BJ (cell line): Measurements from ENCODE around the gene STK39. TPM values are rescaled to one million over a fixed set of nuclear protein-coding genes. Genes with fewer than 3 reads are reported as not detected.

Source experiments
- CTCF ChIA-PET: fragments of 350-600 bp; formaldehyde crosslinking; extraction: SDS; loops from one replicate; lab custom pipeline; 2021; ENCODE audit warnings: antibody characterized with exemption, inconsistent platforms; lab: Yijun Ruan, JAX
- POLR2A ChIA-PET: fragments of 300-600 bp; sonication (Branson Sonifier 250); formaldehyde crosslinking; extraction: SDS; loops from one replicate; lab custom pipeline; 2021; ENCODE audit warnings: antibody characterized with exemption; lab: Charles Lee
- DNase-seq: peaks from one replicate; pipeline ENCODE4 v3.0.0-alpha.2; 2011; ENCODE audit warnings: low read depth
- H3K27me3 ChIP-seq: 2 replicates; pipeline ENCODE4 v1.6.0; 2011; ENCODE audit warnings: low read length; ENCODE audit not compliant: control insufficient read depth, insufficient read depth
- H3K36me3 ChIP-seq: 2 replicates; pipeline ENCODE4 v1.5.1; 2011; ENCODE audit warnings: low read length; ENCODE audit not compliant: control insufficient read depth, insufficient read depth
- H3K4me3 ChIP-seq: 2 replicates; pipeline ENCODE4 v1.5.1; 2011; ENCODE audit warnings: low read depth, mild to moderate bottlenecking, control low read depth, low read length
- polyA plus RNA-seq: library from polyadenylated mRNA; depleted of rRNA; stranded (reverse); fragments of >200 nt; gene quantifications from 2 replicates; pipeline ENCODE4 v1.2.3, GENCODE V29; 2011
- TF ChIP-seq, protein P1 (sequence below): IDR thresholded peaks from 2 replicates; pipeline ENCODE4 v1.5.1; 2011; ENCODE audit warnings: low read depth, mild to moderate bottlenecking, control low read depth, inconsistent platforms, low read length, moderate library complexity; ENCODE audit not compliant: insufficient read depth

The STK39 gene
- polyA plus RNA-seq, 1 experiment: 7.6 TPM

DNA sequence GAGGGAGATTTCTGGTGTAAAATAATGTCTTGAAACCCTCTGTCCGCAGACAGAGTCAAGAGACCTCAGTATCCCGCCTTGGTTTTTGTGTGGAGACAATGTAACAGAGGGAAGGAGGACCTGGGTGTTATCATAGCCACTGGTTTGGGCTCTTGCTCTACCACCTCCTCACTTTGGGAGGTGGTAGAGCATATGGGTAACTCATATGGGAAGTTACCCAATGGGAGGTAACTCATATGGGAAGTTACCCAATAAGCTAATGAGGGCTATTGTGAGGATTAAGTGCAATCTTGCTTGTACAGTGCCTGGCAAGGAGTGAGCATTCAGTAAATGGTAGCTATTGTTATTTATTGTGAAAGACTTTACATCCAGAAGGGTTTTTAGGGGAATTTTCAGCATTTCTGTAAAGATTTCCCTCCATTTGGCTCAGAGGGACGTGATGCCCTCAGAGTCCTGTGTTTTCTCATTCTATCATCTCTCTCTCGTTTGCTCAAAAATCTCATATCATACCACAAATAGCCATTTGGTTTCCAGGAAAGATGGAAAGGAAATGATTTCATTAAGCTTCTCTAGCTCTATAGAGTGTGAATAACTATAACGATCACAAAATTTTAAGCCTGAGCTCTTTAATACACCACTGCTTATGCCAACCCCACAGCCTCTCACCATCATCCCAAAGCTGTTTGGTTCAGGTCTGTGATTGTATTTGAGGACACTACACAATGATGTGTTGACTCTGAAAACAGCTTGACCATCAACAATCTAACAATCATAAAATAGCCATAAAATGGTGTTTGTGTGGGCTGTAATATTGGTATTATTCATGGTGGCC is 307.7 kb downstream of the STK39 start:
- ChIA-PET CTCF (interaction anchor here (0.7 kb wide), 1 partner anchor 14 kb away, joined by 3 read pairs; no protein-coding TSS in a partner anchor), POLR2A (no interaction called here)
- TF ChIP-seq, protein P1, sequence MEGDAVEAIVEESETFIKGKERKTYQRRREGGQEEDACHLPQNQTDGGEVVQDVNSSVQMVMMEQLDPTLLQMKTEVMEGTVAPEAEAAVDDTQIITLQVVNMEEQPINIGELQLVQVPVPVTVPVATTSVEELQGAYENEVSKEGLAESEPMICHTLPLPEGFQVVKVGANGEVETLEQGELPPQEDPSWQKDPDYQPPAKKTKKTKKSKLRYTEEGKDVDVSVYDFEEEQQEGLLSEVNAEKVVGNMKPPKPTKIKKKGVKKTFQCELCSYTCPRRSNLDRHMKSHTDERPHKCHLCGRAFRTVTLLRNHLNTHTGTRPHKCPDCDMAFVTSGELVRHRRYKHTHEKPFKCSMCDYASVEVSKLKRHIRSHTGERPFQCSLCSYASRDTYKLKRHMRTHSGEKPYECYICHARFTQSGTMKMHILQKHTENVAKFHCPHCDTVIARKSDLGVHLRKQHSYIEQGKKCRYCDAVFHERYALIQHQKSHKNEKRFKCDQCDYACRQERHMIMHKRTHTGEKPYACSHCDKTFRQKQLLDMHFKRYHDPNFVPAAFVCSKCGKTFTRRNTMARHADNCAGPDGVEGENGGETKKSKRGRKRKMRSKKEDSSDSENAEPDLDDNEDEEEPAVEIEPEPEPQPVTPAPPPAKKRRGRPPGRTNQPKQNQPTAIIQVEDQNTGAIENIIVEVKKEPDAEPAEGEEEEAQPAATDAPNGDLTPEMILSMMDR: no peak

GRCh38 chr2:167937403-167937802 is 310.0 kb downstream of the STK39 start:
- TF ChIP-seq, protein P1: no peak
- DNase-seq: no peak
- CTCF ChIA-PET: interaction anchor here (1.6 kb wide), 1 partner anchor 182 kb away, joined by 3 read pairs; no protein-coding TSS in a partner anchor
- Histone ChIP-seq H3K4me3 (no peak overlapping the region), H3K36me3 (no peaks in the 10 kb centered on the region), H3K27me3 (no peaks in the 10 kb centered on the region; the same call in 1 of the 2 replicates)
- POLR2A ChIA-PET: no interaction called here

More for the DNA sequence above, 307.7 kb downstream of the STK39 start:
- no peak for DNase-seq
- Histone ChIP-seq H3K27me3 (no peaks in the 10 kb centered on the region; the same call in 1 of the 2 replicates), H3K36me3 (no peaks in the 10 kb centered on the region), H3K4me3 (no peak overlapping the region)

- POLR2A ChIA-PET: no interaction called here
These were observed 311.6 kb downstream of the STK39 start for GRCh38 chr2:167935803-167936110.

DNA sequence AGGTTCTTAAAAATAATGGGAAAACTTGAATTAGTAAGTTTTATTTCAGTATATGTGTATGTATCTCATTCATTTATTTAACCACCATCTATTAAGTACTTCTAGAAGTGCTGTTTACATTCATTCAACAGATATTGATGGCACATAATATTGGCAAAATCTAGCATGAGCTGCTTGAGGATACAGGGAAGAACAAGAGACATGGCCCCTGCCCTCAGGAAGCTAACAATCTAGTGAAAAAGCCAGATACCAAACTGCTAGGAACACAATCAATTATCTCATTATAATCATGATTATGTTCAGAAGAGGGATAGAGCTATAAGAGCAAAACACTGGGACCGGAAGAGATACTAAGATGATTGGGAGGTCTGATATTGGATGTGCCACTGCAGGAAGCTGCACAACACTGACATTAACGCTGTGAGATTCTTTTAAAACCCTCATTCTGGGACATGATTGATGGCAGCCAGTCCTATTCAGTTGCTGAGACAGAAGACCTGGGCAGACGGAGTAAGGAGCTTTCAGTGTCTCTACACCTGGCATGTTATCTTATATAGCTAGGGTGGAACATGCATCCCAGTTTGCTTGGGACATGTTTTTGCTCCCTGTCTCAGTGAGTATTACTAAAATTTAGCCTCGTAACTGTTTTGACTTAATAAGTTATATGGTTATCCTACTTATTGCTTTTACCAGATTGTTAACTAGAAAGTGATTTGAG is 314.1 kb downstream of the STK39 start:
- no peaks in the 10 kb centered on the region for H3K36me3 ChIP-seq
- TF ChIP-seq, protein P1: no peak
- H3K4me3 ChIP-seq: no peak overlapping the region
- POLR2A ChIA-PET: no interaction called here
- no peak for DNase-seq
- no peaks in the 10 kb centered on the region for H3K27me3 ChIP-seq
- CTCF ChIA-PET: no interaction called here

More at GRCh38 chr2:167935803-167936110, 311.6 kb downstream of the STK39 start:
- CTCF ChIA-PET: interaction anchor here (1.6 kb wide), 1 partner anchor 184 kb away, joined by 3 read pairs; no protein-coding TSS in a partner anchor
- Histone ChIP-seq H3K36me3 (no peaks in the 10 kb centered on the region), H3K4me3 (no peak overlapping the region), H3K27me3 (no peaks in the 10 kb centered on the region; the same call in 1 of the 2 replicates)
- DNase-seq: no peak
- TF ChIP-seq, protein P1: no peak

- no peaks in the 10 kb centered on the region for H3K27me3 ChIP-seq
- H3K36me3 ChIP-seq: no peaks in the 10 kb centered on the region
- no peak for DNase-seq
- ChIA-PET CTCF (no interaction called here), POLR2A (no interaction called here)
- TF ChIP-seq, protein P1: no peak
- H3K4me3 ChIP-seq: no peak overlapping the region
These were observed 315.2 kb downstream of the STK39 start for GRCh38 chr2:167932123-167932693.
